Hepatocyte (in vitro differentiated cells): ENCODE results near the gene SOAT2.

Experiments
- CTCF ChIP-seq: fragments of 200-600 bp; sonication (generic); IDR thresholded peaks from 2 replicates; pipeline ENCODE4 v1.5.1; 2016; ENCODE audit warnings: antibody characterized with exemption, mild to moderate bottlenecking; ENCODE audit not compliant: poor library complexity
- EZH2 ChIP-seq: fragments of 200-600 bp; sonication (generic); IDR thresholded peaks from 2 replicates; pipeline ENCODE4 v1.6.1; 2016; ENCODE audit warnings: antibody characterized with exemption, mild to moderate bottlenecking, borderline replicate concordance

- TF ChIP-seq CTCF (no peak), EZH2 (no peak)
Measured at GRCh38 chr12:53056296-53056695, 47.0 kb upstream of the SOAT2 start.
